Fibroblast of lung (primary cell): ENCODE results near the gene DPP4. TPM values are rescaled to one million over a fixed set of nuclear protein-coding genes. Genes with fewer than 3 reads are reported as not detected.

Experiments used
- DNase-seq, 2 donors: peaks; one replicate each; pipeline versions ENCODE4 v3.0.0 to v3.0.0-alpha.2; 2010; ENCODE audit warnings: low read depth in 2 of 2
- H2AFZ ChIP-seq: 2 replicates; pipeline ENCODE4 v1.5.1; 2012; ENCODE audit warnings: low read length, control low read depth, inconsistent platforms
- H3K27ac ChIP-seq: 2 replicates; pipeline ENCODE4 v1.5.1; 2011; ENCODE audit warnings: low read length, control low read depth; ENCODE audit not compliant: insufficient read depth
- H3K27me3 ChIP-seq: 2 replicates; pipeline ENCODE4 v1.5.1; 2011; ENCODE audit warnings: mild to moderate bottlenecking, low read length; ENCODE audit not compliant: control insufficient read depth, insufficient read depth
- H3K36me3 ChIP-seq: 2 replicates; pipeline ENCODE4 v1.5.1; 2011; ENCODE audit warnings: low read length; ENCODE audit not compliant: control insufficient read depth, insufficient read depth
- H3K4me1 ChIP-seq: 2 replicates; pipeline ENCODE4 v1.5.1; 2011; ENCODE audit warnings: low read length; ENCODE audit not compliant: control insufficient read depth, insufficient read depth; ENCODE audit errors: extremely low read depth
- H3K4me2 ChIP-seq: 2 replicates; pipeline ENCODE4 v1.5.1; 2011; ENCODE audit warnings: low read length, control low read depth; ENCODE audit not compliant: insufficient read depth; ENCODE audit errors: extremely low read depth
- H3K4me3 ChIP-seq, 4 experiments: fragments of 200-600 bp in 1 of 4; sonication (generic) in 1 of 4; replicated peaks in 1 of 4; 2 replicates each; pipeline ENCODE4 v1.5.1; 2011 to 2016; ENCODE audit warnings: low read length in 4 of 4, low read depth in 3 of 4, mild to moderate bottlenecking in 3 of 4, control low read depth in 2 of 4, inconsistent platforms in 1 of 4, mixed read lengths in 1 of 4; ENCODE audit not compliant: insufficient read depth in 1 of 4; ENCODE audit errors: control extremely low read depth in 1 of 4
- H3K79me2 ChIP-seq: 2 replicates; pipeline ENCODE4 v1.5.1; 2012; ENCODE audit warnings: mild to moderate bottlenecking, low read length, inconsistent platforms; ENCODE audit not compliant: control insufficient read depth, insufficient read depth
- H3K9ac ChIP-seq: 2 replicates; pipeline ENCODE4 v1.5.1; 2011; ENCODE audit warnings: mild to moderate bottlenecking, low read length, control low read depth; ENCODE audit not compliant: insufficient read depth
- H3K9me3 ChIP-seq: 2 replicates; pipeline ENCODE4 v1.5.1; 2012; ENCODE audit warnings: low read depth, low read length; ENCODE audit not compliant: control insufficient read depth, insufficient read depth
- H4K20me1 ChIP-seq: 2 replicates; pipeline ENCODE4 v1.5.1; 2011; ENCODE audit warnings: low read length; ENCODE audit not compliant: control insufficient read depth, insufficient read depth; ENCODE audit errors: extremely low read depth
- CTCF ChIP-seq, 2 donors: IDR thresholded peaks in 1 of 2; conservative IDR thresholded peaks in 1 of 2; 1 replicate in 1 of 2; 2 replicates in 1 of 2; pipeline ENCODE4 v1.5.1; 2011 to 2012; ENCODE audit warnings: low read length in 2 of 2, control low read depth in 1 of 2, inconsistent platforms in 1 of 2, low read depth in 1 of 2, mild to moderate bottlenecking in 1 of 2
- EZH2 ChIP-seq: IDR thresholded peaks from 2 replicates; pipeline ENCODE4 v1.5.1; 2012; ENCODE audit warnings: low read length, control low read depth, mild to moderate bottlenecking; ENCODE audit errors: missing control alignments
- polyA plus RNA-seq, 2 donors: library from polyadenylated mRNA; depleted of rRNA in 1 of 2; stranded (reverse) in 1 of 2; unstranded in 1 of 2; fragments of >200 nt; gene quantifications; 2 replicates each; pipeline ENCODE4 v1.2.1, GENCODE V29; 2011 to 2012; ENCODE audit warnings: missing spikeins in 1 of 2
- total RNA-seq: library from RNA; depleted of rRNA; stranded (reverse); fragments of >200 nt; gene quantifications from 2 replicates; pipeline ENCODE4 v1.2.1, GENCODE V29; 2014

DPP4 gene
- total and polyA plus RNA-seq, 2 donors (not counting 1 experiment from before 2014, with no cell fraction given) = 58.1 to 297 TPM

- Histone ChIP-seq H3K79me2 (no peaks in the 10 kb centered on the region), H3K4me2 (no peak overlapping the region), H3K27ac (no peak overlapping the region), H3K9ac (no peak overlapping the region), H3K4me1 (no peaks in the 10 kb centered on the region), H4K20me1 (no peaks in the 10 kb centered on the region), H2AFZ (no peak overlapping the region), H3K9me3 (no peaks in the 10 kb centered on the region), H3K36me3 (no peaks in the 10 kb centered on the region), H3K27me3 (no peaks in the 10 kb centered on the region), H3K4me3 (no peak overlapping the region)
- DNase-seq = peak in 1 of 2 donors; percentile 50
- no peak for TF ChIP-seq EZH2
- peak in 1 of 2 donors; percentile 51 for TF ChIP-seq CTCF (conservative IDR thresholded peaks at IDR 0.05 in 1 of 2, IDR thresholded peaks at IDR 0.05 in 1 of 2; ENCODE audit: low read depth in 1 of 2, low read length in 2 of 2)
Observed at GRCh38 chr2:162007447-162008040, 66.5 kb downstream of the DPP4 start.

- Histone ChIP-seq H3K4me1 (no peaks in the 10 kb centered on the region), H3K36me3 (peaks cover 2% of the 10 kb centered on the region), H4K20me1 (no peaks in the 10 kb centered on the region), H3K4me3 (no peak overlapping the region), H3K9me3 (no peaks in the 10 kb centered on the region), H3K79me2 (no peaks in the 10 kb centered on the region), H2AFZ (no peak overlapping the region), H3K9ac (no peak overlapping the region), H3K4me2 (no peak overlapping the region), H3K27ac (no peak overlapping the region), H3K27me3 (no peaks in the 10 kb centered on the region)
- TF ChIP-seq CTCF (conservative IDR thresholded peaks at IDR 0.05 in 1 of 2, IDR thresholded peaks at IDR 0.05 in 1 of 2; ENCODE audit: low read depth in 1 of 2, low read length in 2 of 2) (no peak), EZH2 (no peak)
- DNase-seq = no peak
Observed at GRCh38 chr2:162006337-162006736, 67.7 kb downstream of the DPP4 start.

DNA sequence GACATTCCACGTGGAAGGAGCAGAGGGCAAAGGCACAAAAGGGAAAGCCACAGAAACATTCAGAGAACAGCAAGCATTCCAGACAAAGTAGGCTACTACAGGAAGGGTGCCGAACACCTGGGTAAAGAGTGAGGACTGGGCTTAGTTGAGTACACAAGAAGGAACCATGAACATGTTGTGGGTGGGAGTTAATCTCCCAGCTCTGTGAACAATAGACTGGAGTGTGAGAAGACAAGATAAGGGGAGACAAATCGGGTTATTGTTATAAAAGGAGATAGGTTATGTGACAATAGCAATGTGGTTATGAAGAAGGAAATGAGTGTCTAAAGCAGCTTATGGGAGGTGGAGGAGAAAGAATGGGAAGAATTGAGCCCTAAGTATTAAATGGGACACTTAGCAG, 70.0 kb downstream of the DPP4 start:
- Histone ChIP-seq H3K4me2 (no peak overlapping the region), H3K27me3 (no peaks in the 10 kb centered on the region), H4K20me1 (no peaks in the 10 kb centered on the region), H2AFZ (no peak overlapping the region), H3K27ac (no peak overlapping the region), H3K79me2 (no peaks in the 10 kb centered on the region), H3K36me3 (peaks cover 2% of the 10 kb centered on the region), H3K4me1 (no peaks in the 10 kb centered on the region), H3K9ac (no peak overlapping the region), H3K9me3 (no peaks in the 10 kb centered on the region), H3K4me3 (no peak overlapping the region)
- DNase-seq = no peak
- no peak for TF ChIP-seq EZH2
- TF ChIP-seq CTCF (conservative IDR thresholded peaks at IDR 0.05 in 1 of 2, IDR thresholded peaks at IDR 0.05 in 1 of 2; ENCODE audit: low read depth in 1 of 2, low read length in 2 of 2) = no peak
